Measurements from ENCODE around the gene TMEM106A.
"Not testable (repeated sequence)": the region's sequence is repeated elsewhere in the genome, so short reads cannot be mapped to it uniquely, and the experiment has no call there.

The TMEM106A gene

GRCh38 chr17:43215341-43215740, 3.7 kb downstream of the TMEM106A start:
- no peak for DNase-seq (ENCODE audit: low read depth in 3 of 3)

GRCh38 chr17:43216369-43216761, 4.7 kb downstream of the TMEM106A start:
- DNase-seq (ENCODE audit: low read depth in 3 of 3): no peak

- no peak for DNase-seq (ENCODE audit: low read depth in 3 of 3)
Observed at GRCh38 chr17:43216762-43217613, 5.3 kb downstream of the TMEM106A start.

GRCh38 chr17:43217614-43218087, 6.0 kb downstream of the TMEM106A start:
- no peak for DNase-seq (ENCODE audit: low read depth in 3 of 3)

GRCh38 chr17:43219001-43219400, 7.3 kb downstream of the TMEM106A start:
- no peak for DNase-seq (ENCODE audit: low read depth in 3 of 3)

- no peak for DNase-seq (ENCODE audit: low read depth in 3 of 3)
Observed at GRCh38 chr17:43219746-43220380, 8.2 kb downstream of the TMEM106A start.

- DNase-seq (ENCODE audit: low read depth in 3 of 3): no peak
Observed at GRCh38 chr17:43220511-43221125, 8.9 kb downstream of the TMEM106A start.

GRCh38 chr17:43224146-43224705, 12.6 kb downstream of the TMEM106A start:
- DNase-seq (ENCODE audit: low read depth in 3 of 3): no peak

- DNase-seq (ENCODE audit: low read depth in 3 of 3): no peak
Observed at GRCh38 chr17:43226393-43226792, 14.7 kb downstream of the TMEM106A start.

GRCh38 chr17:43228020-43228782, 16.5 kb downstream of the TMEM106A start, which contains the start of gene CCDC200:
CCDC200 (minus strand) TSS chr17:43228623; CDS start chr17:43228554, 69 bp downstream.
- not testable (repeated sequence) for DNase-seq (ENCODE audit: low read depth in 3 of 3)

GRCh38 chr17:43231205-43232020, 19.7 kb downstream of the TMEM106A start:
- not testable (repeated sequence) for DNase-seq (ENCODE audit: low read depth in 3 of 3)

- peak in 1 of 3 experiments; percentile 21 for DNase-seq (ENCODE audit: low read depth in 3 of 3)
Observed at GRCh38 chr17:43232021-43232699, 20.5 kb downstream of the TMEM106A start.

- DNase-seq (ENCODE audit: low read depth in 3 of 3): not testable (repeated sequence)
Observed at GRCh38 chr17:43233263-43233662, 21.6 kb downstream of the TMEM106A start.

GRCh38 chr17:43233877-43234276, 22.2 kb downstream of the TMEM106A start, which contains the start of gene RNU2-1:
RNU2-1 (minus strand) TSS chr17:43233977.
- DNase-seq (ENCODE audit: low read depth in 3 of 3): not testable (repeated sequence)

- not testable (repeated sequence) for DNase-seq (ENCODE audit: low read depth in 3 of 3)
Observed at GRCh38 chr17:43239597-43239996, 27.9 kb downstream of the TMEM106A start.

GRCh38 chr17:43240596-43241352, 29.1 kb downstream of the TMEM106A start:
- DNase-seq (ENCODE audit: low read depth in 3 of 3): not testable (repeated sequence)

GRCh38 chr17:43246456-43246855, 34.8 kb downstream of the TMEM106A start:
- DNase-seq (ENCODE audit: low read depth in 3 of 3): not testable (repeated sequence)

All from stimulated activated CD4-positive, alpha-beta T cell treated with anti-CD3 and anti-CD28 coated beads, TNF-alpha, amount 100 ng/mL, for 4 hours (primary cell).